Stimulated activated naive B cell treated with anti-CD40 and anti-IgM and Interleukin-4, amounts not matched to agents 10 μg/mL and 1 μg/mL and 100 μg/mL, for 72 hours (primary cell): Measurements from ENCODE around the gene IMPACT.

Experiments used
- ATAC-seq, 2 donors: fragments of 150-1000 bp; cut with Tn5 transposase; replicated peaks; 2 replicates each; pipeline ENCODE4 v1.10.0; 2021; ENCODE audit warnings: moderate library complexity in 1 of 2
- DNase-seq: peaks from one replicate; pipeline ENCODE4 v3.0.0; 2021
- H3K27ac Mint-ChIP-seq: one replicate; pipeline ENCODE4 v1.8.0; 2022; ENCODE audit warnings: mild to moderate bottlenecking, mixed read lengths
- H3K27me3 Mint-ChIP-seq, 2 donors: one replicate each; pipeline ENCODE4 v1.8.0; 2022; ENCODE audit warnings: mixed read lengths in 2 of 2
- H3K36me3 Mint-ChIP-seq, 2 donors: one replicate each; pipeline ENCODE4 v1.8.0; 2022; ENCODE audit warnings: mixed read lengths in 2 of 2, mild to moderate bottlenecking in 1 of 2
- H3K4me1 Mint-ChIP-seq, 2 donors: one replicate each; pipeline ENCODE4 v1.8.0; 2022; ENCODE audit warnings: mixed read lengths in 2 of 2, mild to moderate bottlenecking in 1 of 2
- H3K4me3 Mint-ChIP-seq, 2 donors: one replicate each; pipeline ENCODE4 v1.8.0; 2022; ENCODE audit warnings: mild to moderate bottlenecking in 2 of 2, mixed read lengths in 2 of 2, moderate library complexity in 1 of 2
- H3K9me3 Mint-ChIP-seq, 2 donors: one replicate each; pipeline ENCODE4 v1.8.0; 2022; ENCODE audit warnings: mixed read lengths in 2 of 2, mild to moderate bottlenecking in 1 of 2

IMPACT gene

DNA sequence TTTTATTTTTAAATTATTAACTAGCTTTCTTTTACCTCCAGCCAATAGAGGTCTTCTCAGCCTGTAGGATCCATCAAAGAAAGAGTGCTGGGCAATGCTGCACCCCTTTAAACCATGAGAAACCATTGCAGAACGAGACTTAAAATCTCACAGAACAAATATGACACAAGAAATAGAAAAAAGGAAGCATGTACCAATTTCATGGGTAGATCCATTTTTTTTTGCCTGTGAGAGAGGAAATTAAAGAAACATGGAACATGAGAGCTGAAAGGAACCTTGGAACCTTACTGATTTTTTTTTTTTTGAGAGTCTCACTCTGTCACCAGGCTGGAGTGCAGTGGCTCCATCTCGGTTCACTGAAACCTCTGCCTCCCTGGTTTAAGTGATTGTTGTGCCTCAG is 47.9 kb downstream of the IMPACT start:
- ATAC-seq = no peak
- Mint-ChIP-seq H3K4me1 (no peaks in the 10 kb centered on the region), H3K9me3 (peaks cover 0 to 1% of the 10 kb centered on the region in 2 donors), H3K36me3 (no peaks in the 10 kb centered on the region), H3K27ac (no peak overlapping the region), H3K4me3 (no peak overlapping the region), H3K27me3 (no peaks in the 10 kb centered on the region)
- no peak for DNase-seq

DNA sequence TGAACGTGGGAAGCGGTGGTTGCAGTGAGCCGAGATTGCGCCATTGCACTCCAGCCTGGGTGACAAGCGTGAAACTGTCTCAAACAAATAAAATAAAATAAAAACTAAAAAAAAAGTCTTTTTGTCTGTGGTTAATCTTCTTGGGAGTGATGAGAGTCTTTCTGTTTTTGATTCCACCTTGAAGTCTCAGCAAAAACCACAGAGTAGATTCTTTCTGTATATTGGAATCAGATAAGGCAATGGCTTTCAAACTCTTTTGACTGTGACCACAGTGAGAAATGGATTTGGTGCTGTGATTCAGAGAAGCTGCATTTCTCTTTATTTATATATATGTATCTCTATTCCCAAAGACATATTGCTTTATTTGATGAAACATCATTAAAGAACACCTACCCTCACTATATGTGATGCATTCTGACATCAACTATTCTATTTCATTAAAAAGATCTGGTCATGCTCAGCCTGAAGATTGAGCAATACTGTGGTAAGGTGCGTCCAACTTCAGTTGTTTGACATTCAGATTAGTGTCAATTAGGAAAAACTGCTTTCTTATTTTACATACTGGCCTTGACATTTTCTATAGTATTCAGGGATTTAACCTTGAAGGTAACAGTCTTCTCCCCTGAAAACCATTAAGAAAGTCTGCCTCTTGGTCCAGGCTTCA is 49.6 kb downstream of the IMPACT start:
- ATAC-seq (no peak), DNase-seq (no peak)
- Mint-ChIP-seq H3K4me3 (no peak overlapping the region), H3K27ac (no peak overlapping the region), H3K9me3 (peaks cover 6 to 7% of the 10 kb centered on the region in 2 donors), H3K27me3 (peaks cover 0 to 5% of the 10 kb centered on the region in 2 donors), H3K36me3 (peaks cover 3 to 4% of the 10 kb centered on the region in 2 donors), H3K4me1 (peaks cover 0 to 2% of the 10 kb centered on the region in 2 donors)

DNA sequence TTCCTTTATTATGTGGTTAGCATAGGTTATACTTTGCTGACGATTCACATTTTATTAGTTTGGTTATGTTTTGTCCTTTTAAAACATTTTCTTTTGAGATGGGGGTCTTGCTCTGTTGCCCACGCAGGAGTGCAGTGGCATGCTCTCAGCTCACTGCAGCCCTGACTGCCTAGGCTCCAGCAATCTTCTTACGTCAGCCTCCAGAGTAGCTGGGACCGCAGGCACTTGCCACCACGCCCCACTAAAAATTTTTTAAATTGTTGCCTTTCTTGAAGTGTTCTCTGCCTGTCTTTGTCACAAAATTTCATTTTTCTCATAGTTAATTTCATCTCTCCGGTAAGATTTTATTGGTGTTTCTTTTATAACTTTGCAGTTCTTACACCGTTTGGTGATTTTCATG is 52.9 kb downstream of the IMPACT start:
- Mint-ChIP-seq H3K27me3 (peaks cover 0 to 5% of the 10 kb centered on the region in 2 donors), H3K36me3 (peaks cover 3 to 4% of the 10 kb centered on the region in 2 donors)
- ATAC-seq = no peak

DNA sequence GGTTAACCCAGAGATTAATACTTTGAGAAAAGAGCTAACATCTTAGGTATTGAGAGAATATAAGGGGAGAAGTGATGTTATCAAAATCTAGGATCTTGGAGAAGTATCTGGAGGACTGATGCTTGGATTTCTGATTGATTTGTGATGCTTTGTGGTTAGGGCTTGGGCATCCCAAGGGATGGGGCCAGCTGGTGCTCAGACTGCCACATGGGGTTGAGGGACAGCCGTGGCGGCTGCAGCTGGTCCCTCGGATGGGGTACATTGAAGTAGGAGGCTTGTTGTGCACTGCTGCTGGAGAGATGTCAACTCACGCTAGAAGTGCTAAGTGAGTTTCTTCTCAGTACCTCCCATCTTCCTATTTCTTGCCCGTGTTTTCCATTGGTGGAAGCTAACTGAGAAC is 56.4 kb downstream of the IMPACT start:
- ATAC-seq (no peak), DNase-seq (no peak)
- Mint-ChIP-seq H3K4me3 (no peak overlapping the region), H3K36me3 (peaks cover 3 to 4% of the 10 kb centered on the region in 2 donors), H3K9me3 (peaks cover 9% of the 10 kb centered on the region in 2 donors), H3K27me3 (peaks cover 0 to 5% of the 10 kb centered on the region in 2 donors), H3K27ac (no peak overlapping the region), H3K4me1 (peaks cover 0 to 11% of the 10 kb centered on the region in 2 donors)

More for the DNA sequence above, 52.9 kb downstream of the IMPACT start:
- H3K4me1 Mint-ChIP-seq = peaks cover 0 to 5% of the 10 kb centered on the region in 2 donors
- no peak overlapping the region for H3K27ac Mint-ChIP-seq
- H3K9me3 Mint-ChIP-seq = peaks cover 9% of the 10 kb centered on the region in 2 donors
- no peak overlapping the region for H3K4me3 Mint-ChIP-seq
- no peak for DNase-seq

DNA sequence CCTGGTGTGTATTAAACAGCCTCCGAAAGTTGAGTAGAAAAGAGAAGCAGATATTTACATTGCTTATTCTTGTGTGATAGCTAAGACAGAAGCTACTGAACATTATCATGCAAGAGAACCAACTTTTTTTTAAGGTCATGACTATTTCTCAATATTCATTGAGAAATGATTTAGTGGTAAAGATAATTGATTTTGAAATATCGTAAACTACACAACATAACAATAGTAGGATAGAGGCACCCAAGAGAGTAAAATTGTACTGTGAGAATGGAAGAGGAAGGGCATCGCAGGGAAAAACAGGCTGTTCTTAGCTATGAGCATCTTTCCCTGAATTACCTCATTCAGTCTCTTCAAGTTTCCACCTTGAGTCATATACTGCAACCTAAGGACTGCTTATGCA is 59.2 kb downstream of the IMPACT start:
- no peaks in the 10 kb centered on the region for H3K36me3 Mint-ChIP-seq
- no peak for ATAC-seq
- H3K9me3 Mint-ChIP-seq = peaks cover 4% of the 10 kb centered on the region in 2 donors
- H3K4me1 Mint-ChIP-seq = peaks cover 7 to 23% of the 10 kb centered on the region in 2 donors
- peaks cover 0 to 5% of the 10 kb centered on the region in 2 donors for H3K27me3 Mint-ChIP-seq
- no peak overlapping the region for H3K27ac Mint-ChIP-seq
- H3K4me3 Mint-ChIP-seq = no peak overlapping the region
- no peak for DNase-seq

DNA sequence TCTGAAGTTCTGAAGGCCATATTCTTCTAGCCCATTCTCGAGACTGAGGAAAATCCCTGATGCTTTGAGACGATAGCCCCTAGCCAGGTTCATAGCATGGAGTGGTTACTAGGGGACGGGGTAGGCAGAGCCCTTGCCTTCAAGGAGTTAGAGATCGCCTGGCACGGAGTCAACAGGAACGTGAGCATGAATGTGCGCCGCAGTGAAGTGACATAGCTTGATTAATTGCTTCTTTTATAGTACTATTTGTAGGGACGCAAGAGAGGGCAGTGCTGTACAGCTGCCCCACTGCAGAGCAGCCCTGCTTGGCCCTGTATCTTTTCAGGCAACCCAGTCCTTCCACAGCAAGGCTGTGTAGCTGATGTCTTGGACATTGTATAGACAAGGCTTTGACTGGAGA is 60.2 kb downstream of the IMPACT start:
- H3K4me3 Mint-ChIP-seq = no peak overlapping the region
- peaks cover 0 to 5% of the 10 kb centered on the region in 2 donors for H3K27me3 Mint-ChIP-seq
- H3K27ac Mint-ChIP-seq = no peak overlapping the region
- H3K9me3 Mint-ChIP-seq = no peaks in the 10 kb centered on the region
- H3K36me3 Mint-ChIP-seq = no peaks in the 10 kb centered on the region
- ATAC-seq = no peak
- DNase-seq = no peak
- peaks cover 8 to 20% of the 10 kb centered on the region in 2 donors for H3K4me1 Mint-ChIP-seq

DNA sequence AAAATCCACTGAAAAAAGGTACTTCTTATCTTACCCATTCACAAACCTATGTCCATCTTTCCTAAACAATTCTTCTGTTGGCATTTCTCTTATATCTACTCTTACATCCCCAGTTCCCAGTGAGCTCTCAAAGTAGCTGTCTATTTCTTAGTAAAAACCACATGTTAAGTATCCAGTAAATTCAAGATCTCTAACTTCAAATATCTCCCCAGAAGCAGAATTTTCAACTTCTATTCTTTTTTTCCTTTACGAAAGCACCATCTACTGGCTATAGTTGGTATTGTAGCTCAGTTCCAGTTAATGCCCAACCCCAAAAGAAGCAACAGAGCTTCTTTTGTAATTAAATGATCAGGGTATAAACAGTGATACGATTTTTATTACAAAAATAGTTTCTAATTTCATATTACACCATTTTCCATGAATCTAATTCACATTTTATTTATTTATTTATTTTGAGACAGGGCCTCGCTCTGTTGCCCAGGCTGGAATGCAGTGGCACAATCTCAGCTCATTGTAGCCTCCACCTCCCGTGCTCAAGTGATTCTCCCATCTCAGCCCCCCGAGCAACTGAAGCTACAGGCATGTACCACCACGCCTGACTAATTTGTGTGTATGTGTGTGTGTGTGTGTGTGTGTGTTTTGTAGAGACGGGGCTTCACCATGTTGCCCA is 62.5 kb downstream of the IMPACT start:
- no peak for DNase-seq
- peak in 1 of 2 donors; percentile 18 for ATAC-seq
- Mint-ChIP-seq H3K4me3 (peak overlapping the region in 1 of 2 donors; percentile 33), H3K36me3 (no peaks in the 10 kb centered on the region), H3K27me3 (peaks cover 0 to 5% of the 10 kb centered on the region in 2 donors), H3K4me1 (peaks cover 17 to 33% of the 10 kb centered on the region in 2 donors), H3K27ac (peak overlapping the region; percentile 10), H3K9me3 (peaks cover 0 to 2% of the 10 kb centered on the region in 2 donors)

DNA sequence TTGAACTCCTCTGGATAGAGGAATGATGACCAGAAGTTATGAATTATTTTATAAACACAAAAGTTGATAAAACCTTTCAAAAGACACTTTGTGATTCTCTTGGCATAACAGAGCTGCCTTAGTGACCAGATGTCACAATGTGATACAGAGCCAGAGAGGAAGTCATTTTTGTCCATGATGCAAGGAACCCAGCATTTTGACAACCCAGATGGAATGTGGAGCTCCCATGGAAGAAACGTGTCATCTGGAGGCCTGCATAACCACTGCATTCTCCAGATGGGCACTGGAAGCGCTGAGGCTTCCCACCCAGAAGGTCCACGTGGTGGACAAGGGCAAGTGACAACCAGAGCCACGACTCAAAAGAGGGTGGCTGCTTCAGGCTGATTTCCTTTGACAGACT is 64.1 kb downstream of the IMPACT start:
- Mint-ChIP-seq H3K36me3 (no peaks in the 10 kb centered on the region), H3K27me3 (peaks cover 0 to 5% of the 10 kb centered on the region in 2 donors), H3K9me3 (peaks cover 0 to 2% of the 10 kb centered on the region in 2 donors), H3K4me1 (peaks cover 17 to 33% of the 10 kb centered on the region in 2 donors), H3K27ac (no peak overlapping the region), H3K4me3 (no peak overlapping the region)
- ATAC-seq (no peak), DNase-seq (no peak)

DNA sequence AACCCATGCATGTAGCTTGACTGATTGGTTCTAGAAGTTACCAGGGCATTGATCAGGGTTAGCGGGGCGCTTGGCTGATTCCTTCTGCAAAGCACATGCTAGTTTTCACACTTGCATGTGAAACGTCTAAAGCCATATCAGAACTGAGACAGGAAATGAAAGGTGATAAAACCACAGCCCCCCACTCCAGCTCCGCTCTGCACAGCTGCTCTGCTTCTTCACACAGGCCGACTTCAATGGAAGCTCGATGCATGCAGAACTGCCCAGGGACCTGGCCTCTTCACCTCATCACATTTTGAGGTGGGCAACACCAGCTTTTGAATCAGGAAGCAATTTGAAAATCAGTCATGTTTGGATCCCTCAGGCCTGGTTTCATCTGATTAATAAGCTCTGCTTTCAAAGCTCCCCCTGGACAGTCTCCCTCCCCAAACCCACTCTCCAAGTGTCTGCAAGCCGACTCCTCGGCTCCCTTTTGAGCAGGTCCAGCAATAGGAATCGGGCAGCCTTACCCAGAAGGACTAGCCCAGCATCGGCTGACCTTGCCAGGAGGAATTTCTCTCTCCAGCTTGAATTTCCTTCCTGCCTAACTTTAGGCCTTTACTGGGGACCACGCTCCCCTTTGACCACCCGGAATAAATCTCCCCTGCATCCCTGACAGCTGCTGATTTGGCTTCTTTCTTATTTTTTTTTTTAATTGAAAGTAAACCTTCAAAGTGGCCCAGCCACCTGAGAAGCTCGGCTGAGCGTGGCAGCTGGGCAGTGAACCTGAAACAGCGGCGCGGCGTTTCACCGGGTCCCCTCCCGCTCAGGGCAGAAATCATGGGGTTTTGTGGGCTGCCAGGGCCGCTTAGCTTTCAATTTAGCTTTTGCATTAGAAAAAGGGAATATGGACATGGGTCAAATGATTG is 65.7 kb downstream of the IMPACT start:
- H3K36me3 Mint-ChIP-seq = no peaks in the 10 kb centered on the region
- DNase-seq (peak; percentile 20), ATAC-seq (peak; percentile 72 to 81)
- peaks cover 0 to 2% of the 10 kb centered on the region in 2 donors for H3K9me3 Mint-ChIP-seq
- peaks cover 17 to 33% of the 10 kb centered on the region in 2 donors for H3K4me1 Mint-ChIP-seq
- H3K4me3 Mint-ChIP-seq = peak overlapping the region; percentile 0 to 64
- peaks cover 0 to 5% of the 10 kb centered on the region in 2 donors for H3K27me3 Mint-ChIP-seq
- H3K27ac Mint-ChIP-seq = no peak overlapping the region

DNA sequence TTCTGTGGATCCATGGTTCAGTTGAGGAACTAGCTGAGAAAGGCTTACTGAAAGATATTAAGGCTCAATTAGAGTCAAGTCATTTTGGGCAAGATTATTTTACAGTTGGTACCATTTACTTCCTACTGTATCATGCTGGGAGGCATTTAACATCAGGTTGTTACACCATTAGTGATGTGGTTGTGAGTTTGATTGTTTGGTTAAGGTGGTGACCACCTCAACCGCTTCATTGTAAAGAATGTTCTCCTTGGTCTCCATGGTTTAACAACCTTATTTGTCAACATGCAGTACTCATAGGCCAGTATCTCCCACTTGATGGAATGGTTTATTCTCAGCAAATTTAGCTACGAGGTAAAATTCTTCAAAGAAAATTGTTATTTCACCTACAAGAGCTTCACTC is 68.1 kb downstream of the IMPACT start:
- H3K4me3 Mint-ChIP-seq = no peak overlapping the region

DNA sequence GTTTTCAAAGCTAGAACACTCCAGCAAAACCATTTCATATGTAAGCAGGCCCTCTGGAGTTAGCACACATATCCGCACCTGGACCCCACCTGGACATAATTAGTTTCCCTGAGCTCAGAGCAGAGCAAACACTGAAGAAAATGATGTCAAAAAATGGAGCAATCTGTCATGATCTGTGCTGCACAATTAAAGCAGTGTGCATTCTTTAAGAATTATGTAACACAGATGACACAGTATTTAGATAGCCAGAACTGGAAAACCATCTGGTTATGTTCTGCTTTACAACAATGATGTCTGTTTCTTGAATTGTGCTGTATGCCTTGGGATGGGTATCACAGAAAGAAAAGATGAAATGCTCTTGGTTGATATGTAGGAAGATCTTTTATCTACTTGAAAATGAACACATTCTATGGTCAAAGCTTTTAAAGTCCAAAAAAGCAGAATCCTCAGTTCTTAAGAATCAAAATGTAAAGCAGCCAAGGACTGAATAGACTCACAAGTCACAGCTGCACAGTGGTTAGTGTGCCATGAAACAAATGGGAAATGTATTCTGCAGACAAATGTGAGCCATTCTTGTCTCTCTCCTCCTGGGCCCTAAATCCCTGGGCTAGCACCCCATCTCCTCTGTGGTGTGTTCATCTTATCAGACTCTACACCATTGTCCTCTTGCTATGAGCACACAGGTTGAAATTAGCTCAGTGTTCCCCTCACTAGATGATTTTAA is 70.7 kb downstream of the IMPACT start:
- Mint-ChIP-seq H3K27me3 (peaks cover 4 to 6% of the 10 kb centered on the region in 2 donors), H3K4me3 (no peak overlapping the region), H3K9me3 (peaks cover 0 to 2% of the 10 kb centered on the region in 2 donors), H3K4me1 (peaks cover 7 to 8% of the 10 kb centered on the region in 2 donors), H3K36me3 (no peaks in the 10 kb centered on the region), H3K27ac (no peak overlapping the region)
- no peak for ATAC-seq
- DNase-seq = no peak

More for the DNA sequence above, 68.1 kb downstream of the IMPACT start:
- H3K27ac Mint-ChIP-seq = no peak overlapping the region
- peaks cover 0 to 4% of the 10 kb centered on the region in 2 donors for H3K27me3 Mint-ChIP-seq
- no peak for ATAC-seq
- peaks cover 0 to 2% of the 10 kb centered on the region in 2 donors for H3K9me3 Mint-ChIP-seq
- DNase-seq = no peak
- no peaks in the 10 kb centered on the region for H3K36me3 Mint-ChIP-seq
- H3K4me1 Mint-ChIP-seq = peaks cover 10 to 14% of the 10 kb centered on the region in 2 donors

DNA sequence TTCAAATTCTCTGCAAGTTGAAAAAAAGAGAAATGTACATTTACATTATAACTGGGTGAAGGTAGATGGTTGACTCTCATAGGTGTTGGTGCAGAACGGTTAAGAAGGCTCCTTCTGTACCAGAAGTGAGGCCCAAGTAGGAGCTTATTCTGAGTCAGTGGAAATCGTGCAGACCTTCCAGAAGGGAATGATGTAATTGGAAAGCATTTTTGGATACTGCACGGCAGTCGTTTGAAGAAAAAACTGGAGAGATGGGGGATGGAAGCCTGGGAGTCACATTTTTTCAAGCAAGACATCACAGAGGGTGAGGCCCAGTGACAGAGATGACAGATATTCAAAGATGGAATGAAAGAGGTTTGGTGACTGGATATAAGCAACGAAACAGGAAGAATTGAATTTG is 73.3 kb downstream of the IMPACT start:
- Mint-ChIP-seq H3K4me1 (peaks cover 0 to 2% of the 10 kb centered on the region in 2 donors), H3K36me3 (no peaks in the 10 kb centered on the region), H3K9me3 (no peaks in the 10 kb centered on the region), H3K27ac (no peak overlapping the region), H3K27me3 (peaks cover 6 to 8% of the 10 kb centered on the region in 2 donors), H3K4me3 (no peak overlapping the region)
- DNase-seq (no peak), ATAC-seq (no peak)

DNA sequence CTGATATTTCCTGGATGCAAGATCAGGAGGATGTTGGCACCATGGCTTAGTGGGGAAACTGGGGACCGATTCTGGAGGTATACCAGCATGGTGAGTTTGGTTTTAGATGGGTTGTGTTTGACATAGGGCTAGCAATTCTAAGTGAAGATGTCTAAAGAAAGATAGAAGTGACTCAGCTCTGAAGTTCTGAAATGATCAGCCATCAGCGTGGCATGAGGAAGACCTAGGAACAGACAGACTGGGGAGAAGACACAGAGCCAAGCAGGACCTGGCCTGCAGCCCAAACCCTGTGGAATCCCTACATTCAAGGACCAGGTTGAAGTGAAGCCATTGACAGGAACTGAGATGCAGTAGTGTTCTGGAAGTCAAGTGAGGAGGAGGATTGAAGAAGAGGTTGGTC is 73.7 kb downstream of the IMPACT start:
- no peak overlapping the region for H3K4me3 Mint-ChIP-seq
- ATAC-seq = peak in 1 of 2 donors; percentile 45
- H3K27me3 Mint-ChIP-seq = peaks cover 6 to 8% of the 10 kb centered on the region in 2 donors
- H3K9me3 Mint-ChIP-seq = no peaks in the 10 kb centered on the region
- H3K36me3 Mint-ChIP-seq = no peaks in the 10 kb centered on the region
- H3K27ac Mint-ChIP-seq = no peak overlapping the region
- H3K4me1 Mint-ChIP-seq = peaks cover 0 to 2% of the 10 kb centered on the region in 2 donors
- DNase-seq = no peak
